IMR-90 (cell line): Measurements from ENCODE around the gene NUCB1. TPM values are rescaled to one million over a fixed set of nuclear protein-coding genes. Genes with fewer than 3 reads are reported as not detected.

Source experiments
- ATAC-seq: fragments of 200-7000 bp; cut with Tn5 transposase; 2 replicates; pipeline ENCODE4 v1.9.1; 2020; ENCODE audit warnings: low read depth, mild to moderate bottlenecking, moderate library complexity
- BruUV-seq: library from RNA; stranded (reverse); fragments of 400-500 nt; replicated peaks from 2 replicates; lab custom pipeline; 2021; lab: Mats Ljungman, UMichigan
- CTCF ChIA-PET: fragments of 300-600 bp; formaldehyde crosslinking; extraction: SDS; loops from one replicate; lab custom pipeline; 2021; ENCODE audit warnings: antibody characterized with exemption; lab: Yijun Ruan, JAX
- POLR2A ChIA-PET: fragments of 300-600 bp; sonication (Branson Sonifier 250); formaldehyde crosslinking; loops from one replicate; lab custom pipeline; 2022; ENCODE audit warnings: antibody characterized with exemption; ENCODE audit not compliant: unreplicated experiment; lab: Charles Lee
- DNase-seq: peaks from one replicate; pipeline ENCODE4 v3.0.0; 2013
- H2AFZ ChIP-seq: replicated peaks from 2 replicates; pipeline ENCODE3; 2013; ENCODE audit warnings: low read length, mild to moderate bottlenecking; ENCODE audit not compliant: poor library complexity
- H2AK5ac ChIP-seq: 2 replicates; pipeline ENCODE4 v1.6.1; 2013; ENCODE audit warnings: low read depth, low read length, inconsistent platforms
- H2AK9ac ChIP-seq: replicated peaks from 2 replicates; pipeline ENCODE3; 2013; ENCODE audit warnings: mild to moderate bottlenecking, low read depth, low read length, moderate library complexity; ENCODE audit not compliant: poor library complexity
- H2BK120ac ChIP-seq: 2 replicates; pipeline ENCODE4 v1.6.1; 2013; ENCODE audit warnings: low read depth, low read length, inconsistent platforms
- H2BK15ac ChIP-seq: 3 replicates; pipeline ENCODE4 v1.6.1; 2013; ENCODE audit warnings: low read depth, low read length, inconsistent platforms
- H2BK20ac ChIP-seq: 2 replicates; pipeline ENCODE4 v1.6.1; 2013; ENCODE audit warnings: low read depth, mild to moderate bottlenecking, inconsistent platforms, low read length, moderate library complexity
- H2BK5ac ChIP-seq: 2 replicates; pipeline ENCODE4 v1.6.1; 2013; ENCODE audit warnings: mild to moderate bottlenecking, low read depth, low read length, inconsistent platforms; ENCODE audit not compliant: poor library complexity, severe bottlenecking
- H3K14ac ChIP-seq: replicated peaks from 2 replicates; pipeline ENCODE4 v1.6.1; 2013; ENCODE audit warnings: low read depth, low read length, inconsistent platforms
- H3K18ac ChIP-seq: 2 replicates; pipeline ENCODE4 v1.6.1; 2013; ENCODE audit warnings: low read depth, low read length, control low read depth
- H3K23ac ChIP-seq: 2 replicates; pipeline ENCODE4 v1.6.1; 2013; ENCODE audit warnings: low read depth, low read length, inconsistent platforms
- H3K27ac ChIP-seq: 2 replicates; pipeline ENCODE4 v1.5.1; 2013; ENCODE audit warnings: mild to moderate bottlenecking, control low read depth, low read length; ENCODE audit not compliant: insufficient read depth
- H3K27me3 ChIP-seq: 2 replicates; pipeline ENCODE4 v1.6.1; 2013; ENCODE audit warnings: low read length; ENCODE audit not compliant: control insufficient read depth, insufficient read depth
- H3K36me3 ChIP-seq: 2 replicates; pipeline ENCODE4 v1.6.1; 2013; ENCODE audit warnings: low read length, mixed read lengths; ENCODE audit not compliant: control insufficient read depth, insufficient read depth
- H3K4ac ChIP-seq: 2 replicates; pipeline ENCODE4 v1.6.1; 2013; ENCODE audit warnings: low read depth, low read length, inconsistent platforms
- H3K4me1 ChIP-seq: 2 replicates; pipeline ENCODE4 v1.6.1; 2013; ENCODE audit warnings: low read length, mixed read lengths; ENCODE audit not compliant: control insufficient read depth, insufficient read depth
- H3K4me2 ChIP-seq: 2 replicates; pipeline ENCODE4 v1.6.1; 2013; ENCODE audit warnings: low read depth, mild to moderate bottlenecking, control low read depth, low read length, moderate library complexity
- H3K4me3 ChIP-seq: 2 replicates; pipeline ENCODE4 v1.5.1; 2013; ENCODE audit warnings: low read depth, mild to moderate bottlenecking, control low read depth, low read length, moderate library complexity; ENCODE audit not compliant: insufficient read depth
- H3K56ac ChIP-seq: 2 replicates; pipeline ENCODE4 v1.6.1; 2013; ENCODE audit warnings: low read length, inconsistent platforms; ENCODE audit not compliant: insufficient read depth; ENCODE audit errors: extremely low read depth
- H3K79me1 ChIP-seq, 2 experiments: 2 replicates each; pipeline ENCODE4 v1.6.1; 2013; ENCODE audit warnings: low read length in 2 of 2, inconsistent platforms in 1 of 2, low read depth in 1 of 2
- H3K9ac ChIP-seq: 2 replicates; pipeline ENCODE4 v1.6.1; 2013; ENCODE audit warnings: low read depth, low read length, control low read depth
- H3K9me1 ChIP-seq: 2 replicates; pipeline ENCODE4 v1.6.1; 2013; ENCODE audit warnings: low read length, inconsistent platforms; ENCODE audit not compliant: insufficient read depth
- H3K9me3 ChIP-seq: 2 replicates; pipeline ENCODE4 v1.6.1; 2013; ENCODE audit warnings: low read length; ENCODE audit not compliant: control insufficient read depth, insufficient read depth
- H4K20me1 ChIP-seq: 2 replicates; pipeline ENCODE4 v1.6.1; 2013; ENCODE audit warnings: low read length, inconsistent platforms; ENCODE audit not compliant: insufficient read depth
- H4K5ac ChIP-seq: 2 replicates; pipeline ENCODE4 v1.6.1; 2013; ENCODE audit warnings: mild to moderate bottlenecking, low read depth, low read length, control low read depth
- H4K8ac ChIP-seq, 2 experiments: 2 replicates each; pipeline ENCODE4 v1.6.1; 2013; ENCODE audit warnings: low read depth in 2 of 2, low read length in 2 of 2, control low read depth in 1 of 2, inconsistent platforms in 1 of 2
- H4K91ac ChIP-seq: 2 replicates; pipeline ENCODE4 v1.6.1; 2013; ENCODE audit warnings: low read depth, low read length, inconsistent platforms; ENCODE audit not compliant: insufficient read depth
- POLR2A ChIP-seq: IDR thresholded peaks from 2 replicates; pipeline ENCODE4 v1.6.1; 2012; ENCODE audit warnings: mild to moderate bottlenecking, low read depth, low read length
- RAD21 ChIP-seq: IDR thresholded peaks from 2 replicates; pipeline ENCODE4 v1.6.1; 2012; ENCODE audit warnings: low read length, improper control_type of control experiment
- RFX5 ChIP-seq: IDR thresholded peaks from 2 replicates; pipeline ENCODE4 v1.8.0; 2012; ENCODE audit warnings: low read depth, mild to moderate bottlenecking, low read length, moderate library complexity
- USF2 ChIP-seq: fragments of 150-350 bp; IDR thresholded peaks from 2 replicates; pipeline ENCODE4 v1.6.1; 2017; ENCODE audit warnings: mild to moderate bottlenecking, antibody characterized with exemption, low read length, low read depth
- WGBS, 2 experiments: methylation state at CpG; one replicate each; pipeline versions ENCODE4 v1.1.5 to v1.1.7; 2013; ENCODE audit warnings: missing lambda C conversion rate in 2 of 2; ENCODE audit not compliant: insufficient read length in 1 of 2; ENCODE audit errors: extremely low coverage in 2 of 2; 5-methylcytosine and 5-hydroxymethylcytosine counted together
- dilution Hi-C: fragments of 300-500 bp; cut with HindIII; formaldehyde crosslinking; loops from one replicate; pipeline ENCODE4 v1.14.3; 2018; ENCODE audit warnings: low sequenced_read_pairs; ENCODE audit not compliant: unreplicated experiment
- in situ Hi-C: fragments of 300-500 bp; cut with MboI; formaldehyde crosslinking; loops from 3 replicates; pipeline ENCODE4 v1.14.3; 2019; ENCODE audit warnings: low sequenced_read_pairs, inconsistent platforms, mixed read lengths
- intact Hi-C: fragments of 100-400 bp; cut with micrococcal nuclease; formaldehyde crosslinking; loops from 2 replicates; pipeline ENCODE4 v1.10.0; 2022
- polyA plus RNA-seq, 3 experiments: library from polyadenylated mRNA; depleted of rRNA; stranded (reverse); fragments of >200 nt; gene quantifications; 2 replicates each; pipeline ENCODE4 v1.2.3, GENCODE V29; 2012; ENCODE audit warnings: low replicate concordance in 1 of 3
- total RNA-seq: library from RNA; depleted of rRNA; stranded (reverse); fragments of >200 nt; gene quantifications from 2 replicates; pipeline ENCODE4 v1.2.3, GENCODE V29; 2012

Gene NUCB1
- total and polyA plus RNA-seq, 2 of the 4 experiments (the other 2 are of a cell fraction): 37.3 to 253 TPM

- Histone ChIP-seq H2AFZ (no peak overlapping the region), H2BK5ac (no peak overlapping the region), H4K91ac (no peak overlapping the region), H3K4ac (no peak overlapping the region), H2BK20ac (no peak overlapping the region), H4K8ac (no peak overlapping the region), H3K23ac (no peak overlapping the region), H3K18ac (no peak overlapping the region), H4K5ac (no peak overlapping the region), H3K9ac (no peak overlapping the region), H2AK9ac (no peak overlapping the region), H3K36me3 (peaks cover 17% of the 10 kb centered on the region), H3K27me3 (no peaks in the 10 kb centered on the region), H3K27ac (no peak overlapping the region), H3K4me3 (no peak overlapping the region), H3K9me3 (no peaks in the 10 kb centered on the region), H2AK5ac (no peak overlapping the region), H3K79me1 (peaks cover 19 to 63% of the 10 kb centered on the region in 2 experiments), H3K4me2 (no peak overlapping the region), H2BK120ac (no peak overlapping the region), H3K9me1 (peaks cover 15% of the 10 kb centered on the region), H3K4me1 (peaks cover 13% of the 10 kb centered on the region), H4K20me1 (0 out of 2 replicates have a peak, but pooled peaks cover 2% of the 10 kb centered on the region), H2BK15ac (no peak overlapping the region), H3K14ac (no peak overlapping the region), H3K56ac (no peak overlapping the region)
- no TSS peak for BruUV-seq
- DNase-seq (no peak), ATAC-seq (no peak)
- in situ Hi-C loops: no loop called here
- TF ChIP-seq RAD21 (no peak), POLR2A (no peak), USF2 (no peak), RFX5 (no peak)
- intact Hi-C loops: no loop called here
- POLR2A ChIA-PET: no interaction called here
- dilution Hi-C loops: no loop called here
- WGBS, 2 experiments: no CpG with 5 or more reads among the region's 8 CpGs
- CTCF ChIA-PET: no interaction called here
These were observed 57.9 kb downstream of the NUCB1 start for GRCh38 chr19:48958006-48958405.
